Neural cell (in vitro differentiated cells): ENCODE results near the gene ELFN1. TPM values are rescaled to one million over a fixed set of nuclear protein-coding genes. Genes with fewer than 3 reads are reported as not detected.

Experiments used
- H2AFZ ChIP-seq: fragments of 200-600, 300-800 bp; sonication (generic), shearing (Covaris generic); 2 replicates; pipeline ENCODE4 v1.6.0; 2014; ENCODE audit warnings: low read depth, mild to moderate bottlenecking, antibody characterized with exemption, low read length, moderate library complexity
- H3F3A ChIP-seq: fragments of 200-600 bp; shearing (Covaris generic); 2 replicates; pipeline ENCODE4 v1.6.1; 2016; ENCODE audit warnings: mild to moderate bottlenecking, moderate library complexity, mixed read lengths, antibody characterized with exemption, low read length; ENCODE audit not compliant: insufficient read depth, poor library complexity, severe bottlenecking
- H3K27ac ChIP-seq: fragments of 200-600, 300-800 bp; sonication (generic), shearing (Covaris generic); 2 replicates; pipeline ENCODE4 v1.5.1; 2014; ENCODE audit warnings: mild to moderate bottlenecking, low read length, moderate library complexity
- H3K27me3 ChIP-seq: fragments of 300-800, 200-600 bp; sonication (generic), shearing (Covaris generic); 2 replicates; pipeline ENCODE4 v1.6.0; 2014; ENCODE audit warnings: mild to moderate bottlenecking, low read depth, low read length, moderate library complexity; ENCODE audit not compliant: insufficient read depth
- H3K36me3 ChIP-seq: fragments of 300-800, 200-600 bp; sonication (generic), shearing (Covaris generic); 2 replicates; pipeline ENCODE4 v1.5.1; 2014; ENCODE audit warnings: mild to moderate bottlenecking, antibody characterized with exemption, low read length, moderate library complexity; ENCODE audit not compliant: insufficient read depth
- H3K4me2 ChIP-seq: fragments of 300-800, 200-600 bp; sonication (generic), shearing (Covaris generic); 2 replicates; pipeline ENCODE4 v1.6.0; 2014; ENCODE audit warnings: mild to moderate bottlenecking, low read length
- H3K4me3 ChIP-seq: fragments of 300-800, 200-600 bp; sonication (generic), shearing (Covaris generic); 2 replicates; pipeline ENCODE4 v1.5.1; 2014; ENCODE audit warnings: mild to moderate bottlenecking, low read length, moderate library complexity
- H3K79me2 ChIP-seq: fragments of 200-600 bp; shearing (Covaris generic); replicated peaks from 2 replicates; pipeline ENCODE4 v1.6.0; 2014; ENCODE audit warnings: mild to moderate bottlenecking, low read length, moderate library complexity; ENCODE audit not compliant: insufficient read depth
- H3K9ac ChIP-seq: fragments of 300-800, 200-600 bp; sonication (generic), shearing (Covaris generic); 2 replicates; pipeline ENCODE4 v1.6.1; 2016; ENCODE audit warnings: mild to moderate bottlenecking, low read length, mixed read lengths
- H3K9me2 ChIP-seq: fragments of 200-600 bp; shearing (Covaris generic); 2 replicates; pipeline ENCODE4 v1.6.1; 2016; ENCODE audit warnings: mild to moderate bottlenecking, low read length, mixed read lengths; ENCODE audit not compliant: insufficient read depth
- H3K9me3 ChIP-seq: fragments of 200-600, 300-800 bp; sonication (generic), shearing (Covaris generic); 2 replicates; pipeline ENCODE4 v1.6.1; 2016; ENCODE audit warnings: mild to moderate bottlenecking, mixed run types, low read length, moderate library complexity, mixed read lengths
- H4K20me1 ChIP-seq: fragments of 200-600 bp; shearing (Covaris generic); 2 replicates; pipeline ENCODE4 v1.6.1; 2016; ENCODE audit warnings: mild to moderate bottlenecking, mixed run types; ENCODE audit not compliant: insufficient read depth
- CTCF ChIP-seq: fragments of 450-650 bp; IDR thresholded peaks from 2 replicates; pipeline ENCODE4 v1.5.1; 2014; ENCODE audit warnings: antibody characterized with exemption, mild to moderate bottlenecking, moderate library complexity; ENCODE audit not compliant: poor library complexity, severe bottlenecking
- EP300 ChIP-seq: fragments of 450-650 bp; conservative IDR thresholded peaks from 2 replicates; pipeline ENCODE4 v1.6.1; 2014; ENCODE audit warnings: antibody characterized with exemption, mild to moderate bottlenecking, moderate library complexity; ENCODE audit not compliant: poor library complexity, severe bottlenecking
- EZH2 ChIP-seq: fragments of 200-600, 300-800 bp; shearing (Covaris generic), sonication (generic); IDR thresholded peaks from 2 replicates; pipeline ENCODE4 v1.6.1; 2014; ENCODE audit warnings: antibody characterized with exemption, low read length, borderline replicate concordance, mild to moderate bottlenecking; ENCODE audit not compliant: insufficient read depth, poor library complexity, severe bottlenecking
- MXI1 ChIP-seq: fragments of 450-650 bp; conservative IDR thresholded peaks from 2 replicates; pipeline ENCODE4 v1.6.1; 2014; ENCODE audit warnings: antibody characterized with exemption, mild to moderate bottlenecking; ENCODE audit not compliant: poor library complexity, severe bottlenecking
- POLR2AphosphoS5 ChIP-seq: IDR thresholded peaks from 2 replicates; pipeline ENCODE4 v1.6.1; 2012
- RAD21 ChIP-seq: fragments of 450-650 bp; conservative IDR thresholded peaks from 2 replicates; pipeline ENCODE4 v1.6.1; 2014; ENCODE audit warnings: antibody characterized with exemption, mild to moderate bottlenecking, moderate library complexity
- REST ChIP-seq: IDR thresholded peaks from 2 replicates; pipeline ENCODE4 v1.6.1; 2012; ENCODE audit warnings: borderline replicate concordance
- SMC3 ChIP-seq: fragments of 450-650 bp; conservative IDR thresholded peaks from 2 replicates; pipeline ENCODE4 v1.6.1; 2014; ENCODE audit warnings: antibody characterized with exemption, mild to moderate bottlenecking, moderate library complexity; ENCODE audit not compliant: poor library complexity
- TAF1 ChIP-seq: IDR thresholded peaks from 2 replicates; pipeline ENCODE4 v1.6.1; 2012; ENCODE audit warnings: low read depth
- polyA plus RNA-seq: library from polyadenylated mRNA; depleted of rRNA; stranded (reverse); fragments of >200 nt; gene quantifications from 2 replicates; pipeline ENCODE4 v1.2.3, GENCODE V29; 2014

ELFN1 gene
- polyA plus RNA-seq, 1 donor from 2014 or later: 11.8 TPM

GRCh38 chr7:1692515-1693418 lies 22.7 kb downstream of the ELFN1 start:
- peak overlapping the region; percentile 91 for H3K27ac ChIP-seq
- peak overlapping the region; percentile 82 for H3K9ac ChIP-seq
- no peak overlapping the region for H2AFZ ChIP-seq
- no peaks in the 10 kb centered on the region for H3K9me2 ChIP-seq
- peaks cover 11% of the 10 kb centered on the region for H3K79me2 ChIP-seq
- TF ChIP-seq REST (no peak), POLR2AphosphoS5 (no peak), SMC3 (no peak), RAD21 (no peak), CTCF (no peak), EZH2 (no peak), EP300 (no peak), MXI1 (no peak)
- H3K4me3 ChIP-seq: peak overlapping the region; percentile 57
- no peaks in the 10 kb centered on the region for H4K20me1 ChIP-seq
- H3K9me3 ChIP-seq: no peaks in the 10 kb centered on the region
- no peaks in the 10 kb centered on the region for H3K27me3 ChIP-seq
- H3K4me2 ChIP-seq: peak overlapping the region; percentile 37
- H3F3A ChIP-seq: no peaks in the 10 kb centered on the region
- H3K36me3 ChIP-seq: no peaks in the 10 kb centered on the region

GRCh38 chr7:1693419-1693990 lies 23.4 kb downstream of the ELFN1 start:
- Histone ChIP-seq H3K27ac (peak overlapping the region; percentile 91), H3K79me2 (peaks cover 5% of the 10 kb centered on the region), H3F3A (no peaks in the 10 kb centered on the region), H4K20me1 (no peaks in the 10 kb centered on the region), H3K27me3 (no peaks in the 10 kb centered on the region), H3K4me2 (peak overlapping the region; percentile 37), H3K9me2 (no peaks in the 10 kb centered on the region), H3K36me3 (no peaks in the 10 kb centered on the region), H3K9me3 (no peaks in the 10 kb centered on the region), H2AFZ (no peak overlapping the region), H3K9ac (peak overlapping the region; percentile 82), H3K4me3 (peak overlapping the region; percentile 57)
- TF ChIP-seq RAD21 (no peak), CTCF (no peak), EZH2 (no peak), REST (no peak), TAF1 (peak; percentile 19), POLR2AphosphoS5 (peak; percentile 68), EP300 (no peak), MXI1 (peak; percentile 36), SMC3 (no peak)
